HG03025 (cell line): ENCODE measurements around the gene MYRIP.

Source experiments
- ATAC-seq: cut with Tn5 transposase; IDR thresholded peaks from one replicate; pipeline ENCODE4 v1.9.1; 2021; ENCODE audit warnings: mild to moderate bottlenecking, moderate library complexity; ENCODE audit not compliant: unreplicated experiment, low FRiP score

The MYRIP gene

GRCh38 chr3:39961230-39961629 is 151.8 kb downstream of the MYRIP start:
- no peak for ATAC-seq

- ATAC-seq = no peak
These were observed 153.2 kb downstream of the MYRIP start for GRCh38 chr3:39962581-39962980.

GRCh38 chr3:39965461-39965860 is 156.1 kb downstream of the MYRIP start:
- ATAC-seq = no peak

GRCh38 chr3:39965997-39966396 is 156.6 kb downstream of the MYRIP start:
- no peak for ATAC-seq

- no peak for ATAC-seq
These were observed 161.6 kb downstream of the MYRIP start for GRCh38 chr3:39970982-39971381.

- no peak for ATAC-seq
These were observed 162.2 kb downstream of the MYRIP start for GRCh38 chr3:39971559-39972031.

GRCh38 chr3:39972508-39972907 is 163.1 kb downstream of the MYRIP start:
- ATAC-seq = no peak

GRCh38 chr3:39977058-39977794 is 167.8 kb downstream of the MYRIP start:
- no peak for ATAC-seq

- ATAC-seq = no peak
These were observed 168.9 kb downstream of the MYRIP start for GRCh38 chr3:39978308-39978707.

GRCh38 chr3:39980058-39980457 is 170.6 kb downstream of the MYRIP start:
- ATAC-seq = no peak

GRCh38 chr3:39980781-39981180 is 171.4 kb downstream of the MYRIP start:
- no peak for ATAC-seq

- ATAC-seq = no peak
These were observed 172.3 kb downstream of the MYRIP start for GRCh38 chr3:39981547-39982184.

GRCh38 chr3:39982665-39983357 is 173.4 kb downstream of the MYRIP start:
- ATAC-seq = no peak

- ATAC-seq = no peak
These were observed 180.3 kb downstream of the MYRIP start for GRCh38 chr3:39989746-39990145.

GRCh38 chr3:39990532-39990931 is 181.1 kb downstream of the MYRIP start:
- no peak for ATAC-seq

GRCh38 chr3:40008796-40009195 is 199.4 kb downstream of the MYRIP start:
- ATAC-seq = no peak

GRCh38 chr3:40009991-40010390 is 200.6 kb downstream of the MYRIP start:
- ATAC-seq = no peak

GRCh38 chr3:40012381-40012780 is 203.0 kb downstream of the MYRIP start:
- ATAC-seq = no peak

GRCh38 chr3:40016391-40016790 is 207.0 kb downstream of the MYRIP start:
- ATAC-seq = no peak

- ATAC-seq = no peak
These were observed 209.0 kb downstream of the MYRIP start for GRCh38 chr3:40018369-40018768.

GRCh38 chr3:40019376-40019775 is 210.0 kb downstream of the MYRIP start:
- ATAC-seq = no peak
